Neural progenitor cell (in vitro differentiated cells): ENCODE measurements around the gene HUS1. TPM values are rescaled to one million over a fixed set of nuclear protein-coding genes. Genes with fewer than 3 reads are reported as not detected.
"Not testable (repeated sequence)": the region's sequence is repeated elsewhere in the genome, so short reads cannot be mapped to it uniquely, and the experiment has no call there.

Source experiments
- DNase-seq: peaks from one replicate; pipeline ENCODE4 v3.0.0-alpha.2; 2016; ENCODE audit warnings: low spot score
- H2AFZ ChIP-seq: fragments of 200-600 bp; sonication (generic); replicated peaks from 2 replicates; pipeline ENCODE4 v1.6.1; 2016; ENCODE audit warnings: antibody characterized with exemption
- H3F3A ChIP-seq: fragments of 200-600 bp; sonication (generic); 2 replicates; pipeline ENCODE4 v1.6.1; 2016; ENCODE audit warnings: antibody characterized with exemption, low read depth
- H3K27ac ChIP-seq: fragments of 200-600 bp; sonication (generic); 2 replicates; pipeline ENCODE4 v1.5.1; 2016; ENCODE audit warnings: mild to moderate bottlenecking
- H3K27me3 ChIP-seq: fragments of 200-600 bp; sonication (generic); 2 replicates; pipeline ENCODE4 v1.6.1; 2016; ENCODE audit warnings: mild to moderate bottlenecking, moderate library complexity
- H3K36me3 ChIP-seq: fragments of 200-600 bp; sonication (generic); 2 replicates; pipeline ENCODE4 v1.5.1; 2016
- H3K4me1 ChIP-seq: fragments of 200-600 bp; sonication (generic); 2 replicates; pipeline ENCODE4 v1.6.1; 2016; ENCODE audit warnings: mixed run types
- H3K4me2 ChIP-seq: fragments of 200-600 bp; sonication (generic); 2 replicates; pipeline ENCODE4 v1.6.1; 2016
- H3K4me3 ChIP-seq: fragments of 200-600 bp; sonication (generic); 2 replicates; pipeline ENCODE4 v1.5.1; 2016
- H3K79me2 ChIP-seq: fragments of 200-600 bp; sonication (generic); 2 replicates; pipeline ENCODE4 v1.6.1; 2016; ENCODE audit warnings: low read depth
- H3K9ac ChIP-seq: fragments of 200-600 bp; sonication (generic); 2 replicates; pipeline ENCODE4 v1.6.1; 2016
- H3K9me3 ChIP-seq: fragments of 200-600 bp; sonication (generic); 2 replicates; pipeline ENCODE4 v1.5.1; 2016; ENCODE audit warnings: low read depth
- H4K20me1 ChIP-seq: fragments of 200-600 bp; sonication (generic); 2 replicates; pipeline ENCODE4 v1.6.1; 2016; ENCODE audit warnings: low read depth
- H3K27ac Mint-ChIP-seq: 3 replicates; pipeline ENCODE4 v1.8.0; 2021; ENCODE audit warnings: mixed read lengths
- H3K27me3 Mint-ChIP-seq: 2 replicates; pipeline ENCODE4 v1.8.0; 2022; ENCODE audit warnings: low read depth, mild to moderate bottlenecking, inconsistent platforms, moderate library complexity, mixed read lengths; ENCODE audit not compliant: insufficient read depth
- H3K36me3 Mint-ChIP-seq: 3 replicates; pipeline ENCODE4 v1.8.0; 2021; ENCODE audit warnings: mixed read lengths
- H3K4me1 Mint-ChIP-seq: 3 replicates; pipeline ENCODE4 v1.8.0; 2021; ENCODE audit warnings: mixed read lengths
- H3K4me3 Mint-ChIP-seq: 3 replicates; pipeline ENCODE4 v1.8.0; 2021; ENCODE audit warnings: mild to moderate bottlenecking, moderate library complexity, mixed read lengths
- H3K9me3 Mint-ChIP-seq: 3 replicates; pipeline ENCODE4 v1.8.0; 2020; ENCODE audit warnings: mixed read lengths
- CTCF ChIP-seq: fragments of 200-600 bp; sonication (generic); IDR thresholded peaks from 2 replicates; pipeline ENCODE4 v1.5.1; 2017; ENCODE audit warnings: antibody characterized with exemption, mild to moderate bottlenecking
- EZH2 ChIP-seq: fragments of 200-600 bp; sonication (generic); IDR thresholded peaks from 2 replicates; pipeline ENCODE4 v1.6.1; 2017; ENCODE audit warnings: antibody characterized with exemption, mild to moderate bottlenecking, moderate library complexity
- EZH2phosphoT487 ChIP-seq: fragments of 200-600 bp; sonication (generic); IDR thresholded peaks from 2 replicates; pipeline ENCODE4 v1.6.1; 2017; ENCODE audit warnings: antibody characterized with exemption
- total RNA-seq: library from RNA; depleted of rRNA; stranded (reverse); fragments of >200 nt; gene quantifications from 2 replicates; pipeline ENCODE4 v1.2.3, GENCODE V29; 2015; ENCODE audit warnings: low replicate concordance

HUS1 gene
- total RNA-seq, 1 donor from 2014 or later: 48.7 TPM

GRCh38 chr7:47991741-47992311 is 12.4 kb upstream of the HUS1 start:
- no peaks in the 10 kb centered on the region for H3K9me3 Mint-ChIP-seq
- Histone ChIP-seq H3K27ac (no peak overlapping the region), H3K27me3 (no peaks in the 10 kb centered on the region), H3K36me3 (no peaks in the 10 kb centered on the region), H2AFZ (peak overlapping the region; percentile 94), H3K4me3 (peak overlapping the region; percentile 40), H3K79me2 (no peaks in the 10 kb centered on the region), H3K9me3 (no peaks in the 10 kb centered on the region), H4K20me1 (no peaks in the 10 kb centered on the region), H3F3A (peaks cover 3% of the 10 kb centered on the region), H3K4me1 (peaks cover 11% of the 10 kb centered on the region), H3K9ac (no peak overlapping the region), H3K4me2 (peak overlapping the region; percentile 73)
- peak; percentile 87 for DNase-seq
- TF ChIP-seq CTCF (peak; percentile 62), EZH2phosphoT487 (no peak), EZH2 (no peak)
- peak overlapping the region; percentile 90 for H3K27ac Mint-ChIP-seq
- H3K36me3 Mint-ChIP-seq: no peaks in the 10 kb centered on the region
- peaks cover 4% of the 10 kb centered on the region for H3K27me3 Mint-ChIP-seq
- peak overlapping the region; percentile 85 for H3K4me3 Mint-ChIP-seq
- peaks cover 34% of the 10 kb centered on the region for H3K4me1 Mint-ChIP-seq

- Mint-ChIP-seq H3K36me3 (no peaks in the 10 kb centered on the region), H3K9me3 (no peaks in the 10 kb centered on the region), H3K4me3 (peak overlapping the region; percentile 85), H3K27ac (peak overlapping the region; percentile 90), H3K27me3 (peaks cover 4% of the 10 kb centered on the region), H3K4me1 (peaks cover 34% of the 10 kb centered on the region)
- Histone ChIP-seq H3K36me3 (no peaks in the 10 kb centered on the region), H3K4me1 (peaks cover 11% of the 10 kb centered on the region), H3K4me3 (peak overlapping the region; percentile 40), H2AFZ (peak overlapping the region; percentile 94), H3K4me2 (peak overlapping the region; percentile 73), H3K27me3 (no peaks in the 10 kb centered on the region), H3K79me2 (no peaks in the 10 kb centered on the region), H3K27ac (no peak overlapping the region), H3F3A (peaks cover 3% of the 10 kb centered on the region), H3K9me3 (no peaks in the 10 kb centered on the region), H3K9ac (no peak overlapping the region), H4K20me1 (no peaks in the 10 kb centered on the region)
- DNase-seq: no peak
- TF ChIP-seq EZH2phosphoT487: no peak
- no peak for TF ChIP-seq CTCF
- no peak for TF ChIP-seq EZH2
Observed at GRCh38 chr7:47991270-47991669, 11.9 kb upstream of the HUS1 start.

- peak overlapping the region; percentile 72 for H3K4me3 Mint-ChIP-seq
- H4K20me1 ChIP-seq: no peaks in the 10 kb centered on the region
- no peak overlapping the region for H3K4me2 ChIP-seq
Observed at GRCh38 chr7:47990592-47990991, 11.2 kb upstream of the HUS1 start.

GRCh38 chr7:47989607-47990400 is 10.4 kb upstream of the HUS1 start:
- not testable (repeated sequence) for H3K27me3 ChIP-seq, H3F3A ChIP-seq, H3K36me3 Mint-ChIP-seq, H3K27me3 Mint-ChIP-seq, H3K9ac ChIP-seq, H3K27ac Mint-ChIP-seq, H3K27ac ChIP-seq, DNase-seq, H3K9me3 ChIP-seq, H4K20me1 ChIP-seq, H3K9me3 Mint-ChIP-seq, H3K36me3 ChIP-seq, H3K4me3 ChIP-seq, H3K79me2 ChIP-seq, H3K4me3 Mint-ChIP-seq
- peaks cover 34% of the 10 kb centered on the region for H3K4me1 Mint-ChIP-seq
- peak overlapping the region; percentile 38 for H3K4me2 ChIP-seq
- H3K4me1 ChIP-seq: peaks cover 11% of the 10 kb centered on the region
- peak overlapping the region; percentile 68 for H2AFZ ChIP-seq

More at GRCh38 chr7:47990592-47990991, 11.2 kb upstream of the HUS1 start:
- H3K36me3 ChIP-seq: no peaks in the 10 kb centered on the region
- H3F3A ChIP-seq: peaks cover 3% of the 10 kb centered on the region
- Mint-ChIP-seq H3K27ac (peak overlapping the region; percentile 36), H3K36me3 (no peaks in the 10 kb centered on the region), H3K9me3 (no peaks in the 10 kb centered on the region), H3K4me1 (peaks cover 34% of the 10 kb centered on the region), H3K27me3 (peaks cover 4% of the 10 kb centered on the region)
- H3K4me3 ChIP-seq: no peak overlapping the region
- TF ChIP-seq CTCF (no peak), EZH2phosphoT487 (no peak), EZH2 (no peak)
- H3K9ac ChIP-seq: no peak overlapping the region
- DNase-seq: no peak
- H3K4me1 ChIP-seq: peaks cover 11% of the 10 kb centered on the region
- no peaks in the 10 kb centered on the region for H3K27me3 ChIP-seq
- H3K9me3 ChIP-seq: no peaks in the 10 kb centered on the region
- H3K79me2 ChIP-seq: no peaks in the 10 kb centered on the region
- H3K27ac ChIP-seq: no peak overlapping the region
- H2AFZ ChIP-seq: no peak overlapping the region
